Gastrocnemius medialis (tissue), 4 donors: ENCODE measurements around the gene IL17RA. TPM values are rescaled to one million over a fixed set of nuclear protein-coding genes. Genes with fewer than 3 reads are reported as not detected.
A peak's percentile ranks its signal among the peaks of the same experiment; 100 is the strongest.

ENCODE experiments used
- ATAC-seq, 2 donors: fragments of 150-250 bp; one replicate each; pipeline ENCODE4 v1.9.1; 2016
- DNase-seq, 2 donors: peaks; one replicate each; pipeline ENCODE4 v3.0.0-alpha.2; 2019
- H3K27ac ChIP-seq, 4 donors: fragments of 200-600 bp; sonication (generic); 1 replicate in 1 of 4; 2 replicates in 3 of 4; pipeline ENCODE4 v1.5.1; 2016 to 2018; ENCODE audit warnings: mild to moderate bottlenecking in 2 of 4, moderate library complexity in 1 of 4
- H3K27me3 ChIP-seq, 3 donors: fragments of 200-600 bp; sonication (generic) in 2 of 3; 1 replicate in 1 of 3; 2 replicates in 2 of 3; pipeline versions ENCODE4 v1.5.1 to v1.6.0; 2016 to 2019; ENCODE audit warnings: mild to moderate bottlenecking in 1 of 3, moderate library complexity in 1 of 3
- H3K36me3 ChIP-seq, 2 donors: fragments of 200-600 bp; sonication (generic) in 1 of 2; one replicate each; pipeline ENCODE4 v1.5.1; 2017 to 2018
- H3K4me1 ChIP-seq, 2 donors: fragments of 200-600 bp; sonication (generic) in 1 of 2; one replicate each; pipeline ENCODE4 v1.5.1; 2016 to 2017; ENCODE audit warnings: mild to moderate bottlenecking in 2 of 2
- H3K4me3 ChIP-seq, 4 donors: fragments of 200-600 bp; sonication (generic) in 3 of 4; 1 replicate in 1 of 4; 2 replicates in 3 of 4; pipeline ENCODE4 v1.5.1; 2016 to 2019; ENCODE audit warnings: mild to moderate bottlenecking in 2 of 4
- H3K9me3 ChIP-seq, 3 donors: fragments of 200-600 bp; sonication (generic) in 2 of 3; 1 replicate in 1 of 3; 2 replicates in 2 of 3; pipeline ENCODE4 v1.5.1; 2016 to 2019
- POLR2A ChIP-seq, 2 donors: fragments of 450-650 bp; IDR thresholded peaks; one replicate each; pipeline ENCODE4 v1.6.1; 2017; ENCODE audit warnings: antibody characterized with exemption in 2 of 2, mild to moderate bottlenecking in 2 of 2, moderate library complexity in 2 of 2
- in situ Hi-C, 4 donors: fragments of 200-750 bp; cut with MboI; loops; one replicate each; pipeline versions ENCODE4 v1.15.0 to v1.8.0; 2017; ENCODE audit warnings: low sequenced_read_pairs in 4 of 4
- intact Hi-C: fragments of 100-400 bp; cut with DNase I; formaldehyde crosslinking; loops from one replicate; pipeline ENCODE4 v1.15.1; 2023; ENCODE audit warnings: low total_unique reads
- total RNA-seq, 4 donors: library from RNA; depleted of rRNA; stranded (reverse); fragments of >200 nt; gene quantifications; one replicate each; pipeline versions ENCODE4 v1.1.0 to v1.2.3, GENCODE V29; 2016
- TF ChIP-seq, protein P1 (sequence below), 5 experiments: fragments of 450-650 bp in 3 of 5; fragments of 200-600 bp in 2 of 5; sonication (generic) in 2 of 5; IDR thresholded peaks in 4 of 5; conservative IDR thresholded peaks in 1 of 5; 1 replicate in 4 of 5; 2 replicates in 1 of 5; pipeline ENCODE4 v1.5.1; 2016 to 2019; ENCODE audit warnings: antibody characterized with exemption in 5 of 5, mild to moderate bottlenecking in 3 of 5, moderate library complexity in 3 of 5

Gene IL17RA
- total RNA-seq, 4 donors from 2014 or later = 1.4 to 3.9 (median 3.6) TPM

DNA sequence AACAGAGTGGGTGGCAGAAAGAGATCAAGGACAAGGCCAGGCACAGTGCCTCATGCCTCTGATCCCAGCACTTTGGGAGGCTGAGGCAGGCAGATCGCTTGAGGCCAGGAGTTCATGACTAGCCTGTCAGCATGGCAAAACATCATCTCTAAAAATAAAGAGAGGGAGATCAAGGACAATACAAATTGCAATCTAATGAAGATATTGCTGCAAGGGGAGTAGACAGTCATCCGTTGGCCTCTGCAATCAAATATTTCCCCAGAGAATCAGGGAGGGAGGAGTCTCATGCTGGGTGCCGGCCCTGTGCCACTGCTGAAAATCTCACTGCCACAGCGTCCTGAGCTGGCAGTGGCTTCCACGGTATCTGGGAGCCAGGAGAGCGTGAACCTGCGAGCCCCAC lies 19.4 kb upstream of the IL17RA start:
- TF ChIP-seq, protein P1, sequence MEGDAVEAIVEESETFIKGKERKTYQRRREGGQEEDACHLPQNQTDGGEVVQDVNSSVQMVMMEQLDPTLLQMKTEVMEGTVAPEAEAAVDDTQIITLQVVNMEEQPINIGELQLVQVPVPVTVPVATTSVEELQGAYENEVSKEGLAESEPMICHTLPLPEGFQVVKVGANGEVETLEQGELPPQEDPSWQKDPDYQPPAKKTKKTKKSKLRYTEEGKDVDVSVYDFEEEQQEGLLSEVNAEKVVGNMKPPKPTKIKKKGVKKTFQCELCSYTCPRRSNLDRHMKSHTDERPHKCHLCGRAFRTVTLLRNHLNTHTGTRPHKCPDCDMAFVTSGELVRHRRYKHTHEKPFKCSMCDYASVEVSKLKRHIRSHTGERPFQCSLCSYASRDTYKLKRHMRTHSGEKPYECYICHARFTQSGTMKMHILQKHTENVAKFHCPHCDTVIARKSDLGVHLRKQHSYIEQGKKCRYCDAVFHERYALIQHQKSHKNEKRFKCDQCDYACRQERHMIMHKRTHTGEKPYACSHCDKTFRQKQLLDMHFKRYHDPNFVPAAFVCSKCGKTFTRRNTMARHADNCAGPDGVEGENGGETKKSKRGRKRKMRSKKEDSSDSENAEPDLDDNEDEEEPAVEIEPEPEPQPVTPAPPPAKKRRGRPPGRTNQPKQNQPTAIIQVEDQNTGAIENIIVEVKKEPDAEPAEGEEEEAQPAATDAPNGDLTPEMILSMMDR (IDR thresholded peaks at IDR 0.05 in 4 of 5, conservative IDR thresholded peaks at IDR 0.05 in 1 of 5) = no peak
- TF ChIP-seq POLR2A (IDR thresholded peaks at IDR 0.05) = no peak
- Histone ChIP-seq H3K4me1 (peaks cover 0 to 20% of the 10 kb centered on the region in 2 donors), H3K36me3 (no peaks in the 10 kb centered on the region), H3K4me3 (no peak overlapping the region), H3K9me3 (no peaks in the 10 kb centered on the region), H3K27me3 (no peaks in the 10 kb centered on the region), H3K27ac (peak overlapping the region in 1 of 4 donors; percentile 42)
- ATAC-seq (peak; percentile 40 to 76), DNase-seq (peak in 1 of 2 donors; percentile 28)
- intact Hi-C loops = no loop called here
- in situ Hi-C loops = no loop called here

DNA sequence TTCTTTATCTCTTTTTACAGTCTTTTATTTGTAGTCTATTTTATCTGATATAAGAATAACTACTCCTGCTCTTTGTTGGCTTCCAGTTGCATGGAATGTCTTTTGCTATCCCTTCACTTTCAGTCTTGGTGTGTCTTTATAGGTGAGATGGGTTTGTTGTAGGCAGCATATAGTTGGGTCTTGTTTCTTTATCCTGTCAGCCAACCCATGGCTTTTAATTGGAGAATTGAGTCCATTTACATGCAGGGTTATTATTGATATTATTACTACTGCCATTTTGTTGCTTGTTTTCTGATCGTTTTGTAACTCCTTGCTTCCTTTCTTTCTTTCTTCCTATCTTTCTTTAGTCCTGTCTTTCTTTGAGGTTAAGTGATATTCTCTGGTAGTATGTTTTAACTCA lies 11.9 kb upstream of the IL17RA start:
- no peaks in the 10 kb centered on the region for H3K9me3 ChIP-seq
- in situ Hi-C loops (loop anchor here in 3 of 4 donors (10.0 kb wide), 4 partner anchors 82 to 432 kb away; partner anchors contain the start of gene HDHD5 (in 1 of the 3)), intact Hi-C loops (loop anchor here (5.0 to 10.0 kb wide), 5 partner anchors 132 to 712 kb away; partner anchors contain the start of genes BCL2L13 and CECR2)
- no peak for DNase-seq
- H3K27ac ChIP-seq = no peak overlapping the region
- ATAC-seq = no peak
- no peak overlapping the region for H3K4me3 ChIP-seq
- H3K27me3 ChIP-seq = no peaks in the 10 kb centered on the region
- no peak for TF ChIP-seq POLR2A (IDR thresholded peaks at IDR 0.05)
- TF ChIP-seq, protein P1 (IDR thresholded peaks at IDR 0.05 in 4 of 5, conservative IDR thresholded peaks at IDR 0.05 in 1 of 5) = no peak
- H3K4me1 ChIP-seq = peaks cover 0 to 3% of the 10 kb centered on the region in 2 donors
- no peaks in the 10 kb centered on the region for H3K36me3 ChIP-seq

DNA sequence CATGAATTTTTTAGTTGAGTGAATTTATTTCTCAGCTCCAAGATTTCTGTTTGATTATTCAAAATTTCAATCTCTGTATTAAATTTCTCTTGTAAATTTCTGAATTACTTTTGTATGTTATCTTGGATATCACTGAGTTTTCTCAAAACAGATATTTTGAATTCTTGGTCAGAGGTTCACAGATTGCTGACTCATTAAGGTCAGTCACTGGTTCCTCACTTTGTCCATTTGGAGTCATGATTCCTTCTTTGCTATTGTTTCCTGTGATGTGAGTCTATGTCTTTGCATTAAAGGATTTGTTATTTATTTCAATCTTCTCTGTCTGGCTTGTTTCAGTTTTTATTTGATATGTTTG lies 10.2 kb upstream of the IL17RA start:
- H3K27me3 ChIP-seq = no peaks in the 10 kb centered on the region
- no peaks in the 10 kb centered on the region for H3K36me3 ChIP-seq
- no peaks in the 10 kb centered on the region for H3K9me3 ChIP-seq
- no peak for ATAC-seq
- peaks cover 0 to 3% of the 10 kb centered on the region in 2 donors for H3K4me1 ChIP-seq
- H3K4me3 ChIP-seq = no peak overlapping the region
- intact Hi-C loops (loop anchor here (2.0 to 10.0 kb wide), 6 partner anchors 98 to 710 kb away; partner anchors contain the start of genes BCL2L13 and CECR2), in situ Hi-C loops (loop anchor here in 3 of 4 donors (5.0 to 10.0 kb wide), 5 partner anchors 80 to 430 kb away; partner anchors contain the start of gene HDHD5 (in 1 of the 3))
- no peak overlapping the region for H3K27ac ChIP-seq
- DNase-seq = no peak
- TF ChIP-seq POLR2A (IDR thresholded peaks at IDR 0.05) = no peak

DNA sequence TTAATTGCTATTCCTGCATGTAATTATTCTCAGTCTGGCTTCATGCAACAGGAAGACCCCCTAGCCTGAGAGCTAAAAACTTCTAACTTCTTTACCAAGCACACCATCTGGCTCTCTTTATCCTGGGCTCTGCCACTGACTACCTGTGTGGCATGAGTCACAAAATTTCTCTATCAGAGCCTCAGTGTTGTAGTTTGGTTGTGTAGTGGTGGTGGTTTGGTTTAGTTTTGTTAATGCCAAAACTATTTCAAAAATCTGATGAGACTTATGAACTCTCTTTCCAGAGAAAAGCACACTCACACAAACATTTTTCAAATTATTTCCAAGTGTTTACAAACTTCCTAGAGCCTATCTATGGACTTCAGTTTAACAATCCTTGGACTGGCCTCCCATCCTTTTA lies 7.5 kb upstream of the IL17RA start:
- TF ChIP-seq, protein P1 (IDR thresholded peaks at IDR 0.05 in 4 of 5, conservative IDR thresholded peaks at IDR 0.05 in 1 of 5) = no peak
- TF ChIP-seq POLR2A (IDR thresholded peaks at IDR 0.05) = no peak
- in situ Hi-C loops (loop anchor here in 3 of 4 donors (5.0 to 10.0 kb wide), 5 partner anchors 78 to 428 kb away; partner anchors contain the start of gene HDHD5 (in 1 of the 3)), intact Hi-C loops (loop anchor here (10.0 kb wide), 4 partner anchors 128 to 708 kb away; partner anchors contain the start of genes BCL2L13 and CECR2)
- no peaks in the 10 kb centered on the region for H3K27me3 ChIP-seq
- H3K9me3 ChIP-seq = no peaks in the 10 kb centered on the region
- H3K4me1 ChIP-seq = peaks cover 0 to 3% of the 10 kb centered on the region in 2 donors
- no peak overlapping the region for H3K27ac ChIP-seq
- no peaks in the 10 kb centered on the region for H3K36me3 ChIP-seq
- ATAC-seq (no peak), DNase-seq (no peak)
- no peak overlapping the region for H3K4me3 ChIP-seq

DNA sequence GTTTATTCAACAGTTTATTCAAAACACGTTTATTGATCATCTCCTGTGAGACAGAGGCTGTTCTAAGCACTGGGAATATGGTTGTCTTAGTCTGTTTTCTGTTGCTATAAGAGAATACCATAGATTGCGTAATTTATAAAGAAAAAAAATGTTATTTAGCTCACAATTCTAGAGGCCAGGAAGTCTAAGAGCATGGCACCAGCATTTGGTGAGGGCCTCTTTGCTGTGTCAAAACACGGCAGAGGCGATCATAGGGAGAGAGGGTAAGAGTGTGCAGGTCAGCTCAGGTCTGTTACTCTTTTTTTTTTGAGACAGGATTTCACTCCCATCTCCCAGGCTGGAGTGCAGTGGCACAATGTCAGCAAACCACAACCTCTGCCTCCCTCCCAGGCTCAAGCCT lies 5.2 kb upstream of the IL17RA start:
- Histone ChIP-seq H3K27me3 (peaks cover 0 to 5% (median 0%) of the 10 kb centered on the region in 3 donors), H3K4me3 (no peak overlapping the region), H3K27ac (no peak overlapping the region), H3K9me3 (no peaks in the 10 kb centered on the region), H3K4me1 (peaks cover 3 to 5% of the 10 kb centered on the region in 2 donors), H3K36me3 (no peaks in the 10 kb centered on the region)
- DNase-seq (no peak), ATAC-seq (no peak)
- intact Hi-C loops = loop anchor here (10.0 kb wide), 4 partner anchors 125 to 705 kb away; partner anchors contain the start of genes BCL2L13 and CECR2
- in situ Hi-C loops = loop anchor here in 3 of 4 donors (5.0 to 10.0 kb wide), 5 partner anchors 75 to 425 kb away; partner anchors contain the start of gene HDHD5 (in 1 of the 3)
- TF ChIP-seq, protein P1 (IDR thresholded peaks at IDR 0.05 in 4 of 5, conservative IDR thresholded peaks at IDR 0.05 in 1 of 5) = no peak
- TF ChIP-seq POLR2A (IDR thresholded peaks at IDR 0.05) = no peak
